Fibroblast of mammary gland (primary cell): ENCODE results near the gene TMEM151A.

Source experiments
- DNase-seq: peaks from one replicate; pipeline ENCODE4 v3.0.0-alpha.2; 2010; ENCODE audit warnings: low read depth
- H3K4me3 ChIP-seq: 2 replicates; pipeline ENCODE4 v1.5.1; 2011; ENCODE audit warnings: low read depth, mild to moderate bottlenecking, low read length, moderate library complexity; ENCODE audit not compliant: control insufficient read depth
- TF ChIP-seq, protein P1 (sequence below): conservative IDR thresholded peaks from 2 replicates; pipeline ENCODE4 v1.5.1; 2011; ENCODE audit warnings: low read depth, low read length, inconsistent platforms; ENCODE audit not compliant: control insufficient read depth, insufficient read depth

The TMEM151A gene

DNA sequence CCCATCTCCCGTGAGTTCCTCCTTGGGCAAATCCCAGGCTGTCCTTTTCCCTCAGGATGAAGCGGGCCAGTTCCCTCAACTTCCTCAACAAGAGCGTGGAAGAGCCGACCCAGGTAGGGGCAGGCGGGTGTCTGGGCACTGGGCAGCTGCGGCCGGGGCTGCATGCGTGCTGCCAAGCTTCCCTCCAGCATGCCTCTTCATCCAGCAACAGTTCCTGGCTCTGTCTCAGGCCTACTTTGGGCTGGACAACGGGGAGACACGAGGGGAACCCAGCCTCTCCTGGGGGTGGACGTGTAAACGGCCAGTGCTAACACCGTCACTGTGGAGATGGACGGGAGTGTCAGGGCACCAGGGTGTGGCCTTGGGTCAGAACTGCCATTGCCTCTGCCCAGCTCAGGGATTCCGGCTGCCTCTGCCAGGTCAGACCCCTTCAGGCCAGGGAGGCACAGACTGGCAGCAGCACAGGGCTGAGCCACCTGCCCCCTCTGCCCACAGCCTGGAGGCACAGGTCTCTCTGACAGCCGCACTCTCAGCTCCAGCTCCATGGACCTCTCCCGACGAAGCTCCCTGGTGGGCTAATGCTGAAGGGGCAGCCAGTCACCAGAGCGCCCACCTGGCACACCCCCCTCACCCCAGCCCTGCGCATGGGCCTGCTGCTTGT, 25.2 kb upstream of the TMEM151A start:
- DNase-seq: no peak
- TF ChIP-seq, protein P1, sequence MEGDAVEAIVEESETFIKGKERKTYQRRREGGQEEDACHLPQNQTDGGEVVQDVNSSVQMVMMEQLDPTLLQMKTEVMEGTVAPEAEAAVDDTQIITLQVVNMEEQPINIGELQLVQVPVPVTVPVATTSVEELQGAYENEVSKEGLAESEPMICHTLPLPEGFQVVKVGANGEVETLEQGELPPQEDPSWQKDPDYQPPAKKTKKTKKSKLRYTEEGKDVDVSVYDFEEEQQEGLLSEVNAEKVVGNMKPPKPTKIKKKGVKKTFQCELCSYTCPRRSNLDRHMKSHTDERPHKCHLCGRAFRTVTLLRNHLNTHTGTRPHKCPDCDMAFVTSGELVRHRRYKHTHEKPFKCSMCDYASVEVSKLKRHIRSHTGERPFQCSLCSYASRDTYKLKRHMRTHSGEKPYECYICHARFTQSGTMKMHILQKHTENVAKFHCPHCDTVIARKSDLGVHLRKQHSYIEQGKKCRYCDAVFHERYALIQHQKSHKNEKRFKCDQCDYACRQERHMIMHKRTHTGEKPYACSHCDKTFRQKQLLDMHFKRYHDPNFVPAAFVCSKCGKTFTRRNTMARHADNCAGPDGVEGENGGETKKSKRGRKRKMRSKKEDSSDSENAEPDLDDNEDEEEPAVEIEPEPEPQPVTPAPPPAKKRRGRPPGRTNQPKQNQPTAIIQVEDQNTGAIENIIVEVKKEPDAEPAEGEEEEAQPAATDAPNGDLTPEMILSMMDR: no peak
- H3K4me3 ChIP-seq: peak overlapping the region; percentile 63

DNA sequence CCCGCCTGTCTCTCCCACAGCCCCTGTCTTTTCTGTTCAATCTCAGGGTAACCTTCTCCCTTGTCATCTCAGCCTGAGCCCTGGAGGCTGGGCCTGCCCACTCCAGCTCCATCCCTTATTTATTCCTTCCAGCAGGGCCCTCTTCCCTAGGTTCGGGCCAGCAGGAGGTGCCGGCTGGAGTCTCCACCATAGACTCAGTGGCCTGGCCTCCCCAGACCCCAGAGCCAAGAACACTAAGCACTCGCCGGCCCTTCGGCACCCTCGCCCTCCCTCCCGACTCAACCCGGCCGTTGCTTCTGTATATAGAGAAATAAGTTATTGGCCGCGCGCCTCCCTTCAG, 24.7 kb upstream of the TMEM151A start:
- DNase-seq: no peak
- H3K4me3 ChIP-seq: peak overlapping the region; percentile 63
- TF ChIP-seq, protein P1: no peak

DNA sequence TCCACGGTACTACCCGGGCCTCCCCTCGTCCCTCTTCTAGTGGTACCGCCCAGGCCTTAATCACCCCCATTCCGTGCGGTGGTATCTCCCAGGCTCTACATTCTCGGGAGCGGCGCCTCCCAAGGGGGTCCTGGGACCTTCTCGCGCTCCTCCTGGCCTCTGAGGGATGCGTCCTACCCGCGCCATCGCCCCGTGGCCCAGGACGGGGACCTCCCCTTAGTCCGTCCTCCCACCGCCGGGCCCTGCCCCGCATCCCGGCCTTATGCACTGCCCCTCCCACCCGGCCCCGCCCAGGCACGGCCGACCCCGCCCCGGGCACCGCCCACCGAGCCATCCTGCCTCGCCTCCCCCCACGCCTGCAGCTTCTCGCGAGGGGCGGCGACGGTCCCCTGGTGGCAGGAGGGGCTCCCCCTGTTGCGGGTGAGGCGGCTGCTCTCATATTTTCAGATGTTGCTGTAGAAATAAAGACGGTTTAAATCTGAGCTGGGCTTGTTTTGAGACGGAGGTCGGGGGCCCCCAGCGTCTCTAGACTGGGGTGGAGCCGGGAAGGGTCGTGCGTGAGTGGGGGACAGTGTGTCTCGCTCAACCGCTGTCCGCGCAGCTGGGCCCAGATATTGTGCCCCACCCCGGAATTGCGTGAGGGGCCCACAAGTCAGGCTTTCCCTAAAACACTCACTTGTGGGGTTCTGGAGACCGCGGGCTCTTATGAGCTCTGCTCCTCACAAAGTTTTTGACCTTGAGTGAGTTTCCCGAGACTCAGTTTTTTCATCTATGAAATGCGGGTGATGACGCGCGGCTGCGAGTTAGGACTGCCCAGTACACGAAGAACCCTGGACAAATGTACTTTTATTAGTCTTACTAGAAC, 24.1 kb upstream of the TMEM151A start:
- TF ChIP-seq, protein P1: no peak
- peak overlapping the region; percentile 63 for H3K4me3 ChIP-seq
- DNase-seq: peak; percentile 76

DNA sequence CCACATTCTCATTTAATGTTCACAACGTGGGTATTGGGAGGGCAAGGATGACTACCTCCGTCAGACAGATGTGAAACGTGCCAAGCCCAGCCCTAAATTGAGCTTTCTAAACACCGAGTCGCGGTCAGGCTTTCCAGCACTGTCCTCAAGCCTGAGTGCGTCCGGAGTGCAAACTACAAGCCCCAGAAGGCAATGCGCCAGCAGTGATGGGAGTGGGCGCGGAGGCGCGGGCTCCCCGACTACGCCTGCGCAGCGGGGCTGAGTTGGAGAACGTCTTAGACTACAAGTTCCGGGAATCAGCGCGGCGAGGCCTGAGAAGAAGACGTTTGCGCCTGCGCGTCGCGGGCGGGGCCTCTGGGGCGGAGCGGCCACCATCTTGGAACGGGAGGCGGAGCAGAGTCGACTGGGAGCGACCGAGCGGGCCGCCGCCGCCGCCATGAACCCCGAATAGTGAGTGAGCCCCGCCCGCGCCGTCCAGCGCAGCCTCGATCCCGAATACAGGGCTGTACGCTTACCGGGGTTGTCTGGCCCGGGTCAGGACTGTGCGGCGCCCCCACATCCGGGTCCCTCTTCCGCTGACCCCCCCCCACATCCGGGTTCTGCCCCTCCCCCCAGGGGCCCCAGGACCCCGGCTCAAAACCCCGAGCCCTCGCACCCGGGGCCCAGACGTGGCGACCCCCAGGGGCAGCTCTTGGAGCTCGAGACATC, 23.3 kb upstream of the TMEM151A start, which contains the start of gene RAB1B:
Gene RAB1B (plus strand): TSS at position 396 of the 708 bp plus-strand sequence. CDS start 41 bp downstream, at position 437.
- TF ChIP-seq, protein P1: no peak
- DNase-seq: peak; percentile 99

DNA sequence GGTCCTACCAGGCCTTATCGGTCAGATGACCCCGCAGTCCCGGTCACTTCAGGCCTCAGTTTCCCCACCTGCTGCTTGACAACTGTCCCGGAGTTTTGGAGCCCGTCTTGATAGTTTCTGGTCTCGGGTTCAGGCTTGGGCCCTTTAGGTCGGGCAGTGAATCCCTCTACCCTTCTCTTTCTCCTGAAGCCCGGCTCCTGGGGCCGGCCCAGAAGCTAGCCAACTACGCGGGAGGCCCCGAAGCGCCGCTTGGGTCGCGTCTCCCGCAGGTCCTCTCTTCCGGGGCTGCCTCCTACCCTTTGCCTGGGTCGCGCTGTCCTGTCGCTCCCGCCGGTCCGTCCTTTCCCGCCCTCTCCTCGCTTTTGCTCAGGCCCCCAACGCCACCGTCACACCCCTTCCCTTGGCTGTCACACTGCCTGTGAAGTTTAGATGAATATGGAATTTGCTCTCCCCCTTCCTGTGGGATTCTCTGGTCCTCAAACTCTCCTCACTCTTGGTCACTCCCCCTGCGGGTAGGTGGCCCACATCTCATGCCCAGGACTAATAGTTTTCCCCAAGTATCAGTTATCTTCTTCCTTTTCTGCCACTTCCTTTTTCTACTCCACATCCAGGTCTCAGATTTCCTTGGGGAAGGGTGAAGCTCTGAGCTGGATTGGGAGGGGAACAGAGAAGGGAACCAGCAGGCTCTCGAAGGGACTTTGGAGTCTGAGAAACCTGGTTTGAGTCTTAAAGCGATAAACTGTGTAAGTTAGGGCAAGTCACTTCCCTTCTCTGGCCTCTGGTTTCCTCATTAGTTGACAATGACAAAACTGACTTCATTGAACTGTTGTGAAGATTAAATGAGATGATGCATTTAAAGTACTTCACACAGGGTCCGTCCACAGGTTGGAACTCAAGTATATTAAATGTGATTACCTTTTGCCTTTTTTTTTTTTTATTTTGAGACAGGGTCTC, 22.5 kb upstream of the TMEM151A start:
- peak overlapping the region; percentile 97 for H3K4me3 ChIP-seq
- TF ChIP-seq, protein P1: peak; percentile 30
- peak; percentile 34 for DNase-seq

More for the DNA sequence above, 23.3 kb upstream of the TMEM151A start, which contains the start of gene RAB1B:
- peak within 1 kb of the TSS; percentile 97 for H3K4me3 ChIP-seq
